ENCODE data around the gene ALDH9A1. TPM values are rescaled to one million over a fixed set of nuclear protein-coding genes. Genes with fewer than 3 reads are reported as not detected.

ALDH9A1 gene
- total and polyA plus RNA-seq, 2 of the 8 experiments (the other 6 are each of a cell fraction or from before 2014, with no cell fraction given): 57.6 to 63.8 TPM

DNA sequence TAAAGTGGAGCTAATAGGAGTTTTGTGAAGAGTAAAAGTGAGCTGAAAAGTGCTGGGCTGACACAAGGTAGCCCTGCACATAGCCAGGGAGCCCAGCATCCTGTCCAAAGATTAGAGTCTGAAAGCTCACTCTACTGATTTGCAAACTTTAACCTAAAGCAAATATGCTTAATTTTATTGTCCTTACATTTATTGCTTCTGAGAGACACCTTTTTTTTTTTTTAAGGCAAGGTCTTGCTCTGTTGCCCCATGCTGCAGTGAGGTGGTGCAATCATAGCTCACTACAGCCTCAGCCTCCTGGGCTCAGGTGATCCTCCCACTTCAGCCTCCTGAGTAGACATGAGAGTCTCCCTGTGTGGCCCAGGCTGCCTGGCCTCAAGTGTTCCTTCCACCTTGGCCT lies 50.8 kb downstream of the ALDH9A1 start:
- Histone ChIP-seq H2BK12ac (ENCODE audit: low read depth, low read length) (no peak overlapping the region), H2BK20ac (ENCODE audit: low read length) (no peak overlapping the region), H3K4me3 (ENCODE audit: extremely low read depth in 1 of 4, insufficient read depth in 2 of 4, low read depth in 3 of 4, low read length in 4 of 4) (no peak overlapping the region), H3K18ac (ENCODE audit: extremely low read depth, low read length) (no peak overlapping the region), H3K27me3 (replicated peaks in 1 of 4; ENCODE audit: control insufficient read depth in 3 of 4, extremely low read depth in 1 of 4, insufficient read depth in 3 of 4, low read length in 3 of 4) (no peaks in the 10 kb centered on the region), H2BK120ac (replicated peaks; ENCODE audit: low read depth, low read length) (no peak overlapping the region), H3K36me3 (ENCODE audit: control insufficient read depth in 2 of 4, insufficient read depth in 4 of 4, low read length in 3 of 4) (peaks cover 0 to 6% (median 1%) of the 10 kb centered on the region in 4 experiments; a peak in 4 of 8 replicates), H3K79me1 (ENCODE audit: low read depth, low read length) (peaks cover 2% of the 10 kb centered on the region; the same call in 1 of the 2 replicates), H3K27ac (ENCODE audit: low read depth, low read length) (no peak overlapping the region), H3K4ac (replicated peaks; ENCODE audit: insufficient read length, low read depth, low read length) (no peak overlapping the region), H3K23ac (ENCODE audit: insufficient read length) (no peak overlapping the region), H4K91ac (replicated peaks; ENCODE audit: insufficient read length, low read length) (no peak overlapping the region), H3K4me1 (replicated peaks in 1 of 4; ENCODE audit: control insufficient read depth in 3 of 4, insufficient read depth in 4 of 4, low read length in 3 of 4) (peaks cover 0 to 3% (median 0%) of the 10 kb centered on the region in 4 experiments; a peak in 1 of 7 replicates), H3K14ac (ENCODE audit: insufficient read length) (no peak overlapping the region), H4K8ac (ENCODE audit: extremely low read depth, insufficient read depth, low read length) (no peak overlapping the region), H4K5ac (ENCODE audit: insufficient read length, low read depth, low read length) (no peak overlapping the region), H3K9me3 (ENCODE audit: insufficient read depth in 2 of 2, low read depth in 1 of 2, low read length in 1 of 2) (no peaks in the 10 kb centered on the region), H2AFZ (ENCODE audit: low read length) (no peak overlapping the region), H3K23me2 (ENCODE audit: low read depth, low read length) (no peaks in the 10 kb centered on the region), H2BK5ac (ENCODE audit: low read depth, low read length) (no peak overlapping the region), H3K79me2 (ENCODE audit: control insufficient read depth in 1 of 2, insufficient read depth in 2 of 2, low read length in 2 of 2) (no peaks in the 10 kb centered on the region; a peak in 1 of 4 replicates), H2BK15ac (ENCODE audit: low read length) (no peak overlapping the region), H3K4me2 (ENCODE audit: insufficient read depth in 1 of 2, low read depth in 2 of 2, low read length in 2 of 2) (no peak overlapping the region), H4K20me1 (replicated peaks in 1 of 2; ENCODE audit: control insufficient read depth in 1 of 2, insufficient read depth in 2 of 2, low read length in 2 of 2) (peaks cover 0 to 2% of the 10 kb centered on the region in 2 experiments), H3K56ac (replicated peaks; ENCODE audit: insufficient read length, low read depth, low read length) (no peak overlapping the region), H3K9ac (replicated peaks in 1 of 4; ENCODE audit: extremely low read depth in 1 of 4, low read depth in 3 of 4, low read length in 3 of 4) (no peak overlapping the region), H2AK5ac (ENCODE audit: low read depth, low read length) (no peak overlapping the region)
- FAIRE-seq (no peak), DNase-seq (ENCODE audit: low read depth in 1 of 2, low spot score in 2 of 2) (no peak)
- CTCF ChIA-PET (ENCODE audit: partially characterized antibody): interaction anchor here (0.6 to 1.9 kb wide), 5 partner anchors 11 to 192 kb away, joined by 3 to 7 read pairs (median 4); no protein-coding TSS in a partner anchor
- POLR2A ChIA-PET (ENCODE audit: partially characterized antibody): interaction anchor here (1.1 to 2.6 kb wide), 2 partner anchors 11 to 51 kb away, joined by 3 to 15 read pairs; partner anchors contain the start of gene ALDH9A1
- TF ChIP-seq CHD2 (IDR thresholded peaks at IDR 0.05; ENCODE audit: low read length) (no peak), ATF2 (IDR thresholded peaks at IDR 0.05; ENCODE audit: low read length) (no peak)

Measured in H1 (cell line).